Posterior vena cava (tissue), 2 donors: ENCODE results near the gene SCGN. TPM values are rescaled to one million over a fixed set of nuclear protein-coding genes. Genes with fewer than 3 reads are reported as not detected.
"Not testable (repeated sequence)": the region's sequence is repeated elsewhere in the genome, so short reads cannot be mapped to it uniquely, and the experiment has no call there.

Experiments
- DNase-seq: peaks from one replicate; pipeline ENCODE4 v3.0.0-alpha.2; 2020; ENCODE audit warnings: low spot score
- intact Hi-C, 2 donors: fragments of 100-400 bp; cut with DNase I; formaldehyde crosslinking; loops; one replicate each; pipeline versions ENCODE4 v1.14.1 to v1.14.2; 2022 to 2023
- total RNA-seq, 2 donors: library from RNA; stranded (reverse); fragmentation: NEBNext Ultra II Directional; extraction: Animal tissue kit (Norgen Biotek cat#: 25700); gene quantifications; one replicate each; pipeline ENCODE4 v1.2.1, GENCODE V29; 2021
- donor health status: DM: yes; HTN: yes; CAD: no.
- donor health status: DM: yes; HTN: yes; CAD: no.

The SCGN gene
- total RNA-seq, 2 donors from 2014 or later: not detected

- DNase-seq: no peak
- intact Hi-C loops: loop anchor here in 1 of 2 donors (10.0 kb wide), 1 partner anchor 185 kb away; no protein-coding TSS in a partner anchor
Observed at GRCh38 chr6:25709761-25710160, 57.7 kb downstream of the SCGN start.

- intact Hi-C loops: no loop called here
- DNase-seq: no peak
Observed at GRCh38 chr6:25710287-25710686, 58.3 kb downstream of the SCGN start.

GRCh38 chr6:25713824-25714223 lies 61.8 kb downstream of the SCGN start:
- intact Hi-C loops: no loop called here

GRCh38 chr6:25714765-25715164 lies 62.8 kb downstream of the SCGN start:
- DNase-seq: no peak
- intact Hi-C loops: no loop called here

More at GRCh38 chr6:25713824-25714223, 61.8 kb downstream of the SCGN start:
- DNase-seq: no peak

- DNase-seq: no peak
- intact Hi-C loops: no loop called here
Observed at GRCh38 chr6:25715794-25716193, 63.8 kb downstream of the SCGN start.

GRCh38 chr6:25717866-25718740 lies 66.1 kb downstream of the SCGN start:
- DNase-seq: no peak
- intact Hi-C loops: no loop called here

- intact Hi-C loops: no loop called here
- no peak for DNase-seq
Observed at GRCh38 chr6:25726122-25726911, 74.3 kb downstream of the SCGN start.

- intact Hi-C loops: no loop called here
- DNase-seq: no peak
Observed at GRCh38 chr6:25727028-25727427, 75.0 kb downstream of the SCGN start.

- no peak for DNase-seq
Observed at GRCh38 chr6:25730907-25731306, 78.9 kb downstream of the SCGN start.

GRCh38 chr6:25731721-25732120 lies 79.7 kb downstream of the SCGN start:
- DNase-seq: no peak
- intact Hi-C loops: no loop called here

More at GRCh38 chr6:25730907-25731306, 78.9 kb downstream of the SCGN start:
- intact Hi-C loops: no loop called here

- DNase-seq: no peak
- intact Hi-C loops: no loop called here
Observed at GRCh38 chr6:25732468-25733198, 80.6 kb downstream of the SCGN start.

GRCh38 chr6:25735261-25735660 lies 83.2 kb downstream of the SCGN start:
- intact Hi-C loops: no loop called here

GRCh38 chr6:25743868-25744267 lies 91.9 kb downstream of the SCGN start:
- intact Hi-C loops: no loop called here
- DNase-seq: no peak

More at GRCh38 chr6:25735261-25735660, 83.2 kb downstream of the SCGN start:
- DNase-seq: no peak

GRCh38 chr6:25745836-25746235 lies 93.8 kb downstream of the SCGN start:
- intact Hi-C loops: no loop called here
- DNase-seq: no peak

GRCh38 chr6:25746968-25747367 lies 95.0 kb downstream of the SCGN start:
- DNase-seq: no peak
- intact Hi-C loops: no loop called here

- no peak for DNase-seq
- intact Hi-C loops: no loop called here
Observed at GRCh38 chr6:25747477-25747876, 95.5 kb downstream of the SCGN start.

- no peak for DNase-seq
- intact Hi-C loops: no loop called here
Observed at GRCh38 chr6:25748049-25748448, 96.0 kb downstream of the SCGN start.

- DNase-seq, intact Hi-C loops: not testable (repeated sequence)
Observed at GRCh38 chr6:25748601-25749517, 96.8 kb downstream of the SCGN start.

GRCh38 chr6:25749837-25750236 lies 97.8 kb downstream of the SCGN start:
- intact Hi-C loops: no loop called here

More at GRCh38 chr6:25749837-25750236, 97.8 kb downstream of the SCGN start:
- DNase-seq: no peak
